ENCODE results near the gene FIGNL1.

GRCh38 chr7:50411332-50411731, 38.8 kb downstream of the FIGNL1 start:
- TF ChIP-seq, protein P1, sequence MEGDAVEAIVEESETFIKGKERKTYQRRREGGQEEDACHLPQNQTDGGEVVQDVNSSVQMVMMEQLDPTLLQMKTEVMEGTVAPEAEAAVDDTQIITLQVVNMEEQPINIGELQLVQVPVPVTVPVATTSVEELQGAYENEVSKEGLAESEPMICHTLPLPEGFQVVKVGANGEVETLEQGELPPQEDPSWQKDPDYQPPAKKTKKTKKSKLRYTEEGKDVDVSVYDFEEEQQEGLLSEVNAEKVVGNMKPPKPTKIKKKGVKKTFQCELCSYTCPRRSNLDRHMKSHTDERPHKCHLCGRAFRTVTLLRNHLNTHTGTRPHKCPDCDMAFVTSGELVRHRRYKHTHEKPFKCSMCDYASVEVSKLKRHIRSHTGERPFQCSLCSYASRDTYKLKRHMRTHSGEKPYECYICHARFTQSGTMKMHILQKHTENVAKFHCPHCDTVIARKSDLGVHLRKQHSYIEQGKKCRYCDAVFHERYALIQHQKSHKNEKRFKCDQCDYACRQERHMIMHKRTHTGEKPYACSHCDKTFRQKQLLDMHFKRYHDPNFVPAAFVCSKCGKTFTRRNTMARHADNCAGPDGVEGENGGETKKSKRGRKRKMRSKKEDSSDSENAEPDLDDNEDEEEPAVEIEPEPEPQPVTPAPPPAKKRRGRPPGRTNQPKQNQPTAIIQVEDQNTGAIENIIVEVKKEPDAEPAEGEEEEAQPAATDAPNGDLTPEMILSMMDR (IDR thresholded peaks at IDR 0.05), result no peak
- TF ChIP-seq ZFX (IDR thresholded peaks at IDR 0.05; ENCODE audit: borderline replicate concordance), result no peak

Data from 22Rv1 (cell line).